PC-3 (cell line): Measurements from ENCODE around the gene RRAS.

ENCODE experiments used
- CTCF ChIP-seq: fragments of 300-600 bp; sonication (generic); conservative IDR thresholded peaks from 2 replicates; pipeline ENCODE4 v1.5.1; 2017; ENCODE audit warnings: antibody characterized with exemption, low read depth, mild to moderate bottlenecking, low read length
- EZH2 ChIP-seq: fragments of 300-600 bp; sonication (generic); IDR thresholded peaks from one replicate; pipeline ENCODE4 v1.6.1; 2017; ENCODE audit warnings: antibody characterized with exemption, mild to moderate bottlenecking, low read length; ENCODE audit not compliant: unreplicated experiment

GRCh38 chr19:49641688-49642491, 1.9 kb upstream of the RRAS start, which contains the start of gene SCAF1:
- TF ChIP-seq CTCF: no peak
- TF ChIP-seq EZH2: no peak
